ENCODE data around the gene RERE.

The RERE gene

GRCh38 chr1:8817412-8818324 lies at the start of gene RERE:
RERE (minus strand) TSS chr1:8817640.
- peak; percentile 76 for DNase-seq

- no peak for DNase-seq
These were observed 49.5 kb upstream of the RERE start for GRCh38 chr1:8866792-8867415.

GRCh38 chr1:8866173-8866791 lies 48.8 kb upstream of the RERE start:
- no peak for DNase-seq

GRCh38 chr1:8864713-8865344 lies 47.4 kb upstream of the RERE start:
- DNase-seq, result no peak

GRCh38 chr1:8863794-8864233 lies 46.4 kb upstream of the RERE start:
- DNase-seq, result no peak

- no peak for DNase-seq
These were observed 45.7 kb upstream of the RERE start for GRCh38 chr1:8863138-8863537.

GRCh38 chr1:8862528-8862927 lies 45.1 kb upstream of the RERE start:
- DNase-seq, result no peak

- DNase-seq, result no peak
These were observed 43.5 kb upstream of the RERE start for GRCh38 chr1:8860738-8861516.

GRCh38 chr1:8858888-8859706 lies 41.7 kb upstream of the RERE start:
- DNase-seq, result peak; percentile 23

GRCh38 chr1:8858112-8858668 lies 40.8 kb upstream of the RERE start:
- no peak for DNase-seq

- no peak for DNase-seq
These were observed 39.4 kb upstream of the RERE start for GRCh38 chr1:8856689-8857412.

- no peak for DNase-seq
These were observed 36.8 kb upstream of the RERE start for GRCh38 chr1:8854240-8854639.

- no peak for DNase-seq
These were observed 33.6 kb upstream of the RERE start for GRCh38 chr1:8851060-8851459.

GRCh38 chr1:8848663-8849386 lies 31.4 kb upstream of the RERE start:
- DNase-seq, result peak; percentile 59

- DNase-seq, result no peak
These were observed 30.6 kb upstream of the RERE start for GRCh38 chr1:8847990-8848389.

- DNase-seq, result no peak
These were observed 28.8 kb upstream of the RERE start for GRCh38 chr1:8846263-8846662.

- DNase-seq, result no peak
These were observed 28.0 kb upstream of the RERE start for GRCh38 chr1:8845104-8846097.

GRCh38 chr1:8844501-8845006 lies 27.1 kb upstream of the RERE start:
- DNase-seq, result no peak

All from NCI-H526 treated with DMSO at 0.1 percent for 48 hours (cell line).